HCT116 (cell line): ENCODE data around the gene LETMD1.

Source experiments
- EZH2 ChIP-seq: fragments of 200-600 bp; sonication (generic); IDR thresholded peaks from 2 replicates; pipeline ENCODE4 v1.6.1; 2017; ENCODE audit warnings: antibody characterized with exemption, mixed run types
- EZH2phosphoT487 ChIP-seq: fragments of 200-600 bp; IDR thresholded peaks from 2 replicates; pipeline ENCODE4 v1.6.1; 2018; ENCODE audit warnings: antibody characterized with exemption, borderline replicate concordance
- JUND ChIP-seq: IDR thresholded peaks from 2 replicates; pipeline ENCODE4 v1.6.1; 2012
- MAX ChIP-seq: IDR thresholded peaks from 2 replicates; pipeline ENCODE4 v1.6.1; 2012
- POLR2A ChIP-seq: IDR thresholded peaks from 2 replicates; pipeline ENCODE4 v1.7.0; 2011; ENCODE audit warnings: borderline replicate concordance; ENCODE audit not compliant: insufficient read depth, insufficient read length; ENCODE audit errors: extremely low read depth
- RAD21 ChIP-seq: IDR thresholded peaks from 2 replicates; pipeline ENCODE4 v1.6.1; 2012; ENCODE audit warnings: low read depth, mild to moderate bottlenecking
- SIN3A ChIP-seq: IDR thresholded peaks from 2 replicates; pipeline ENCODE4 v1.6.1; 2012; ENCODE audit warnings: low read depth
- SP1 ChIP-seq: IDR thresholded peaks from 2 replicates; pipeline ENCODE4 v1.6.1; 2012; ENCODE audit warnings: low read depth
- YY1 ChIP-seq: IDR thresholded peaks from 2 replicates; pipeline ENCODE4 v1.6.1; 2011; ENCODE audit warnings: low read length, low read depth, moderate library complexity, mild to moderate bottlenecking; ENCODE audit not compliant: insufficient replicate concordance; ENCODE audit errors: extremely low read depth
- TF ChIP-seq, protein P1 (sequence below), 3 experiments: fragments of 200-600 bp in 1 of 3; sonication (generic) in 1 of 3; IDR thresholded peaks in 2 of 3; conservative IDR thresholded peaks in 1 of 3; 2 replicates each; pipeline ENCODE4 v1.5.1; 2012 to 2017; ENCODE audit warnings: low read depth in 2 of 3, low read length in 2 of 3, antibody characterized with exemption in 1 of 3, borderline replicate concordance in 1 of 3, control low read depth in 1 of 3, mild to moderate bottlenecking in 1 of 3, mixed read lengths in 1 of 3, mixed run types in 1 of 3, moderate library complexity in 1 of 3; ENCODE audit not compliant: insufficient read depth in 1 of 3
- TF ChIP-seq, protein P2 (sequence below): IDR thresholded peaks from 2 replicates; pipeline ENCODE4 v1.6.1; 2012; ENCODE audit warnings: low read depth

- TF ChIP-seq POLR2A (no peak), SIN3A (no peak), EZH2 (no peak), JUND (no peak), SP1 (no peak), RAD21 (no peak), YY1 (no peak), MAX (no peak), EZH2phosphoT487 (no peak)
- TF ChIP-seq, protein P1, sequence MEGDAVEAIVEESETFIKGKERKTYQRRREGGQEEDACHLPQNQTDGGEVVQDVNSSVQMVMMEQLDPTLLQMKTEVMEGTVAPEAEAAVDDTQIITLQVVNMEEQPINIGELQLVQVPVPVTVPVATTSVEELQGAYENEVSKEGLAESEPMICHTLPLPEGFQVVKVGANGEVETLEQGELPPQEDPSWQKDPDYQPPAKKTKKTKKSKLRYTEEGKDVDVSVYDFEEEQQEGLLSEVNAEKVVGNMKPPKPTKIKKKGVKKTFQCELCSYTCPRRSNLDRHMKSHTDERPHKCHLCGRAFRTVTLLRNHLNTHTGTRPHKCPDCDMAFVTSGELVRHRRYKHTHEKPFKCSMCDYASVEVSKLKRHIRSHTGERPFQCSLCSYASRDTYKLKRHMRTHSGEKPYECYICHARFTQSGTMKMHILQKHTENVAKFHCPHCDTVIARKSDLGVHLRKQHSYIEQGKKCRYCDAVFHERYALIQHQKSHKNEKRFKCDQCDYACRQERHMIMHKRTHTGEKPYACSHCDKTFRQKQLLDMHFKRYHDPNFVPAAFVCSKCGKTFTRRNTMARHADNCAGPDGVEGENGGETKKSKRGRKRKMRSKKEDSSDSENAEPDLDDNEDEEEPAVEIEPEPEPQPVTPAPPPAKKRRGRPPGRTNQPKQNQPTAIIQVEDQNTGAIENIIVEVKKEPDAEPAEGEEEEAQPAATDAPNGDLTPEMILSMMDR (IDR thresholded peaks at IDR 0.05 in 2 of 3, conservative IDR thresholded peaks at IDR 0.05 in 1 of 3; ENCODE audit: borderline replicate concordance in 1 of 3, insufficient read depth in 1 of 3, low read depth in 2 of 3, low read length in 2 of 3) = no peak
- TF ChIP-seq, protein P2, sequence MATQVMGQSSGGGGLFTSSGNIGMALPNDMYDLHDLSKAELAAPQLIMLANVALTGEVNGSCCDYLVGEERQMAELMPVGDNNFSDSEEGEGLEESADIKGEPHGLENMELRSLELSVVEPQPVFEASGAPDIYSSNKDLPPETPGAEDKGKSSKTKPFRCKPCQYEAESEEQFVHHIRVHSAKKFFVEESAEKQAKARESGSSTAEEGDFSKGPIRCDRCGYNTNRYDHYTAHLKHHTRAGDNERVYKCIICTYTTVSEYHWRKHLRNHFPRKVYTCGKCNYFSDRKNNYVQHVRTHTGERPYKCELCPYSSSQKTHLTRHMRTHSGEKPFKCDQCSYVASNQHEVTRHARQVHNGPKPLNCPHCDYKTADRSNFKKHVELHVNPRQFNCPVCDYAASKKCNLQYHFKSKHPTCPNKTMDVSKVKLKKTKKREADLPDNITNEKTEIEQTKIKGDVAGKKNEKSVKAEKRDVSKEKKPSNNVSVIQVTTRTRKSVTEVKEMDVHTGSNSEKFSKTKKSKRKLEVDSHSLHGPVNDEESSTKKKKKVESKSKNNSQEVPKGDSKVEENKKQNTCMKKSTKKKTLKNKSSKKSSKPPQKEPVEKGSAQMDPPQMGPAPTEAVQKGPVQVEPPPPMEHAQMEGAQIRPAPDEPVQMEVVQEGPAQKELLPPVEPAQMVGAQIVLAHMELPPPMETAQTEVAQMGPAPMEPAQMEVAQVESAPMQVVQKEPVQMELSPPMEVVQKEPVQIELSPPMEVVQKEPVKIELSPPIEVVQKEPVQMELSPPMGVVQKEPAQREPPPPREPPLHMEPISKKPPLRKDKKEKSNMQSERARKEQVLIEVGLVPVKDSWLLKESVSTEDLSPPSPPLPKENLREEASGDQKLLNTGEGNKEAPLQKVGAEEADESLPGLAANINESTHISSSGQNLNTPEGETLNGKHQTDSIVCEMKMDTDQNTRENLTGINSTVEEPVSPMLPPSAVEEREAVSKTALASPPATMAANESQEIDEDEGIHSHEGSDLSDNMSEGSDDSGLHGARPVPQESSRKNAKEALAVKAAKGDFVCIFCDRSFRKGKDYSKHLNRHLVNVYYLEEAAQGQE = no peak
Measured at GRCh38 chr12:51017452-51017851, 30.7 kb upstream of the LETMD1 start.
